T-helper 17 cell (primary cell): ENCODE data around the gene GPR27. TPM values are rescaled to one million over a fixed set of nuclear protein-coding genes. Genes with fewer than 3 reads are reported as not detected.

Experiments used
- ATAC-seq: fragments of 150-1000 bp; cut with Tn5 transposase; 2 replicates; pipeline ENCODE4 v1.10.0; 2021; ENCODE audit warnings: mild to moderate bottlenecking, moderate library complexity
- DNase-seq, 3 donors: peaks; one replicate each; pipeline versions ENCODE4 v3.0.0 to v3.0.0-alpha.2; 2020 to 2021
- H3K9me3 ChIP-seq: one replicate; pipeline ENCODE4 v1.7.0; 2013; ENCODE audit warnings: low read length, mild to moderate bottlenecking; ENCODE audit not compliant: control insufficient read depth, poor library complexity, severe bottlenecking
- H3K27ac Mint-ChIP-seq: one replicate; pipeline ENCODE4 v1.8.0; 2022; ENCODE audit warnings: mild to moderate bottlenecking, moderate library complexity, mixed read lengths
- H3K27me3 Mint-ChIP-seq: one replicate; pipeline ENCODE4 v1.8.0; 2022; ENCODE audit warnings: mixed read lengths
- H3K36me3 Mint-ChIP-seq: one replicate; pipeline ENCODE4 v1.8.0; 2022; ENCODE audit warnings: low read depth, mixed read lengths
- H3K4me1 Mint-ChIP-seq: one replicate; pipeline ENCODE4 v1.8.0; 2022; ENCODE audit warnings: mild to moderate bottlenecking, mixed read lengths
- H3K4me3 Mint-ChIP-seq: one replicate; pipeline ENCODE4 v1.8.0; 2022; ENCODE audit warnings: mild to moderate bottlenecking, moderate library complexity, mixed read lengths
- total RNA-seq, 4 donors: library from RNA in 2 of 4; stranded (reverse) in 2 of 4; gene quantifications; one replicate each; pipeline ENCODE4 v1.2.3 and lab custom pipeline; 2022 to 2026

GPR27 gene, protein sequence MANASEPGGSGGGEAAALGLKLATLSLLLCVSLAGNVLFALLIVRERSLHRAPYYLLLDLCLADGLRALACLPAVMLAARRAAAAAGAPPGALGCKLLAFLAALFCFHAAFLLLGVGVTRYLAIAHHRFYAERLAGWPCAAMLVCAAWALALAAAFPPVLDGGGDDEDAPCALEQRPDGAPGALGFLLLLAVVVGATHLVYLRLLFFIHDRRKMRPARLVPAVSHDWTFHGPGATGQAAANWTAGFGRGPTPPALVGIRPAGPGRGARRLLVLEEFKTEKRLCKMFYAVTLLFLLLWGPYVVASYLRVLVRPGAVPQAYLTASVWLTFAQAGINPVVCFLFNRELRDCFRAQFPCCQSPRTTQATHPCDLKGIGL
- total RNA-seq: 1 to 10 TPM; 1.0 TPM
- total RNA-seq (lab: John Stamatoyannopoulos, UW): 2.2 to 2.7 reads per million in 2 donors

GRCh38 chr3:71753701-71754609 is at the start of gene GPR27:
Gene GPR27, plus strand, starts transcription at chr3:71753855. Its CDS starts 195 bp downstream, at chr3:71754050.
- peak within 1 kb of the TSS; percentile 89 for H3K4me3 Mint-ChIP-seq
- ATAC-seq (peak; percentile 78), DNase-seq (no peak)
- no peaks in the 10 kb centered on the region for H3K9me3 ChIP-seq
- H3K4me1 Mint-ChIP-seq: peaks cover 6% of the 10 kb centered on the region
- peaks cover 34% of the 10 kb centered on the region for H3K27me3 Mint-ChIP-seq
- H3K36me3 Mint-ChIP-seq: no peaks in the 10 kb centered on the region
- H3K27ac Mint-ChIP-seq: peak within 1 kb of the TSS; percentile 43

- ATAC-seq (no peak), DNase-seq (no peak)
- H3K9me3 ChIP-seq: no peaks in the 10 kb centered on the region
- Mint-ChIP-seq H3K36me3 (peaks cover 2% of the 10 kb centered on the region), H3K27me3 (no peaks in the 10 kb centered on the region), H3K4me3 (no peak overlapping the region), H3K4me1 (peaks cover 52% of the 10 kb centered on the region), H3K27ac (peak overlapping the region; percentile 95)
These were observed 48.7 kb upstream of the GPR27 start for GRCh38 chr3:71704915-71705314.

DNA sequence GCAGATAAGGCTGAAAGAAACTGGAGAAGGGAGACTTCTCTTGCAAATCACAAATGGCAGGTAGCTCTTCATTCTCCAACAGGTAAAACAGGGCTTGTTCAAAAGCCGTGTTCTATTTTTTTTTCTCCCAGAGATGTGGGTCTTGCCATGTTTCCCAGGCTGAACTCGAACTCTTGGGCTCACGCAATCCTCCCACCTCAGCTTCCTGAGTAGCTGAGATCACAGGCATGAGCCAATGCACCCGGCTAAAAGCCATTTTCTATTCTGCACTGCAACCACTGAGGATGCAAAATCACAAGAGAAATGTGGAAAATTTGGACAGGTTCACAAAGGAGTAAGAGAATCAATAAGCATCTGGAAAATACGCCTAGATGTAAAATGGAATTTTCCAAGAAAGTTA is 48.0 kb upstream of the GPR27 start:
- Mint-ChIP-seq H3K27me3 (no peaks in the 10 kb centered on the region), H3K36me3 (peaks cover 2% of the 10 kb centered on the region), H3K4me3 (peak overlapping the region; percentile 39), H3K4me1 (peaks cover 55% of the 10 kb centered on the region), H3K27ac (peak overlapping the region; percentile 95)
- DNase-seq: no peak
- H3K9me3 ChIP-seq: no peaks in the 10 kb centered on the region
- no peak for ATAC-seq

GRCh38 chr3:71707595-71707994 is 46.1 kb upstream of the GPR27 start:
- no peaks in the 10 kb centered on the region for H3K27me3 Mint-ChIP-seq
- H3K4me3 Mint-ChIP-seq: no peak overlapping the region
- H3K36me3 Mint-ChIP-seq: peaks cover 2% of the 10 kb centered on the region
- H3K4me1 Mint-ChIP-seq: peaks cover 48% of the 10 kb centered on the region
- H3K9me3 ChIP-seq: no peaks in the 10 kb centered on the region
- no peak for DNase-seq
- no peak for ATAC-seq
- H3K27ac Mint-ChIP-seq: no peak overlapping the region

- Mint-ChIP-seq H3K36me3 (peaks cover 2% of the 10 kb centered on the region), H3K27ac (no peak overlapping the region), H3K4me3 (no peak overlapping the region), H3K4me1 (peaks cover 56% of the 10 kb centered on the region), H3K27me3 (no peaks in the 10 kb centered on the region)
- ATAC-seq (no peak), DNase-seq (no peak)
- H3K9me3 ChIP-seq: no peaks in the 10 kb centered on the region
These were observed 45.1 kb upstream of the GPR27 start for GRCh38 chr3:71708476-71709105.

DNA sequence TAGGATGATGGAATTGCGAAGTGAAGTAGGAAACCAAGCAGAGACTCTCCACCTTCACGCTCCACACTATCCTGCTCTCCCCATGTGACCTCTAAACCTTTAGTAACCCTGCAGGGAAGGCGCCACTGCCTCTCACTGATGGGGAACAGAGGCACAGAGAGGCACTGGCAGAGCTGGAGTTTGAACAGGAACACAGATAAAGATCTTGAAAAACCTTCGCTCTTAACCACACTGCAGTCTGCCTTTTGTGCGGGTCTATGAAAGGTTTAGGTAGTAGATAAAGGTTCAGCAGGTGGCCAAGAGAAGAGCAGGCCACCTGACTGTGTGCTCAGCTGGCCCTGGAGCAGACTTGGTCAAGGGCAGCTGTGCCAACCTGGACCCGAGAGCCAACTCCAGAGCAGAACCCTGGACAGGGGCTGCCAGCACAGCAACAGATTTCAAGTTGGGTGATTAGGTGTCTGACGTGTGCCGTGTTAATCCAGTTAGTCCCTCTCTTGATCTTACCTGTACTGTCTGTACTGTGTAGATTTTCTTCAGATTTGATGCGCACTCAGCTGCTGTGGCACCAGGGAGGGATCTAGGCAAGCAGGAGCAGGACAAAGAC is 43.6 kb upstream of the GPR27 start:
- ATAC-seq: peak; percentile 61
- Mint-ChIP-seq H3K27ac (peak overlapping the region; percentile 89), H3K27me3 (no peaks in the 10 kb centered on the region), H3K4me1 (peaks cover 58% of the 10 kb centered on the region), H3K4me3 (peak overlapping the region; percentile 72), H3K36me3 (no peaks in the 10 kb centered on the region)
- DNase-seq: no peak
- no peaks in the 10 kb centered on the region for H3K9me3 ChIP-seq

GRCh38 chr3:71710906-71711494 is 42.7 kb upstream of the GPR27 start:
- H3K27ac Mint-ChIP-seq: no peak overlapping the region
- peaks cover 50% of the 10 kb centered on the region for H3K4me1 Mint-ChIP-seq

DNA sequence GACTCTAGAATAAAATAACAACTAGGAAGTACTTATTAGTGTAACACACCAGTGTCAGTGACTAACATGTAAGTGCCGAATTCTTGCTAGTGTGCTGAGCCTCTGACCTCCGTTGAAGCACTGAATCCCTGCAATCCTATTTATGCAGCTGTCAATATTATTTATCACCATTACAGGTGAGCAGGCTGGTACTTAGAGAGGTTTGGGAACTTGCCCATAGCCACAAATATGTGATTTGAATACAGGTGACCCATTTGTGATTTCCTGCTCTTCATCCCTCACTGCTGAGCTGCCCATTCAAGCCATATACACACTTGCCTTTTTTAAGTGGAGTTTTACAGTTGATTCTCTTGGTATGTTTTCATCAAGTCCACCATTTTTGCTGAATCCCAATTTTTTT is 40.6 kb upstream of the GPR27 start:
- H3K9me3 ChIP-seq: no peaks in the 10 kb centered on the region
- Mint-ChIP-seq H3K4me1 (peaks cover 63% of the 10 kb centered on the region), H3K36me3 (no peaks in the 10 kb centered on the region), H3K27me3 (no peaks in the 10 kb centered on the region), H3K27ac (peak overlapping the region; percentile 89), H3K4me3 (peak overlapping the region; percentile 52)
- ATAC-seq (no peak), DNase-seq (no peak)

More at GRCh38 chr3:71710906-71711494, 42.7 kb upstream of the GPR27 start:
- no peaks in the 10 kb centered on the region for H3K36me3 Mint-ChIP-seq
- H3K27me3 Mint-ChIP-seq: no peaks in the 10 kb centered on the region
- no peak overlapping the region for H3K4me3 Mint-ChIP-seq
- no peaks in the 10 kb centered on the region for H3K9me3 ChIP-seq
- ATAC-seq: peak; percentile 76
- DNase-seq: no peak

GRCh38 chr3:71714595-71714994 is 39.1 kb upstream of the GPR27 start:
- Mint-ChIP-seq H3K36me3 (no peaks in the 10 kb centered on the region), H3K4me1 (peaks cover 74% of the 10 kb centered on the region), H3K4me3 (no peak overlapping the region), H3K27me3 (no peaks in the 10 kb centered on the region), H3K27ac (peak overlapping the region; percentile 89)
- ATAC-seq: no peak
- no peak for DNase-seq
- no peaks in the 10 kb centered on the region for H3K9me3 ChIP-seq

- no peaks in the 10 kb centered on the region for H3K9me3 ChIP-seq
- Mint-ChIP-seq H3K4me3 (peak overlapping the region; percentile 75), H3K27ac (peak overlapping the region; percentile 89), H3K27me3 (no peaks in the 10 kb centered on the region), H3K36me3 (peaks cover 9% of the 10 kb centered on the region), H3K4me1 (peaks cover 80% of the 10 kb centered on the region)
- peak; percentile 76 for ATAC-seq
- DNase-seq: peak in 2 of 3 donors; percentile 23 to 24
These were observed 35.6 kb upstream of the GPR27 start for GRCh38 chr3:71718072-71718471.

- Mint-ChIP-seq H3K27me3 (no peaks in the 10 kb centered on the region), H3K4me3 (peak overlapping the region; percentile 89), H3K4me1 (peaks cover 74% of the 10 kb centered on the region), H3K36me3 (peaks cover 9% of the 10 kb centered on the region), H3K27ac (peak overlapping the region; percentile 96)
- DNase-seq: no peak
- H3K9me3 ChIP-seq: no peaks in the 10 kb centered on the region
- no peak for ATAC-seq
These were observed 32.7 kb upstream of the GPR27 start for GRCh38 chr3:71721002-71721401.

- H3K9me3 ChIP-seq: no peaks in the 10 kb centered on the region
- peaks cover 77% of the 10 kb centered on the region for H3K4me1 Mint-ChIP-seq
- DNase-seq (no peak), ATAC-seq (peak; percentile 28)
- H3K27me3 Mint-ChIP-seq: no peaks in the 10 kb centered on the region
- peak overlapping the region; percentile 89 for H3K4me3 Mint-ChIP-seq
- peaks cover 9% of the 10 kb centered on the region for H3K36me3 Mint-ChIP-seq
- H3K27ac Mint-ChIP-seq: peak overlapping the region; percentile 96
These were observed 32.0 kb upstream of the GPR27 start for GRCh38 chr3:71721651-71722157.
